GM10248 (cell line): ENCODE measurements around the gene FYN.

Source experiments
- CTCF ChIA-PET: fragments of 300-600 bp; sonication (Branson Sonifier 250); formaldehyde crosslinking; extraction: SDS; loops from one replicate; lab custom pipeline; 2021; ENCODE audit warnings: antibody characterized with exemption; lab: Yijun Ruan, JAX
- POLR2A ChIA-PET: fragments of 350-650 bp; sonication (Branson Sonifier 250); formaldehyde crosslinking; extraction: SDS; loops from one replicate; lab custom pipeline; 2020; ENCODE audit warnings: antibody characterized with exemption; lab: Yijun Ruan, JAX
- DNase-seq: peaks from one replicate; pipeline ENCODE4 v3.0.0; 2012; ENCODE audit errors: extremely low spot score
- CTCF ChIP-seq: IDR thresholded peaks from 2 replicates; pipeline ENCODE4 v1.5.1; 2012; ENCODE audit warnings: mild to moderate bottlenecking, low read depth; ENCODE audit errors: extremely low read depth, missing control alignments, control extremely low read depth

The FYN gene

GRCh38 chr6:111725446-111726112, 147.7 kb downstream of the FYN start:
- ChIA-PET POLR2A (no interaction called here), CTCF (interaction anchor here (0.9 to 4.6 kb wide), 9 partner anchors 10 to 317 kb away, joined by 3 to 27 read pairs (median 5); partner anchors contain the start of gene FYN)
- TF ChIP-seq CTCF: no peak
- DNase-seq: no peak

GRCh38 chr6:111724505-111724904, 148.7 kb downstream of the FYN start:
- ChIA-PET POLR2A (no interaction called here), CTCF (interaction anchor here (1.4 to 4.6 kb wide), 5 partner anchors 11 to 318 kb away, joined by 3 to 27 read pairs (median 6); partner anchors contain the start of gene FYN)
- no peak for TF ChIP-seq CTCF
- DNase-seq: peak; percentile 62

- POLR2A ChIA-PET: no interaction called here
- DNase-seq: no peak
- TF ChIP-seq CTCF: no peak
- CTCF ChIA-PET: interaction anchor here (1.4 to 4.6 kb wide), 4 partner anchors 12 to 319 kb away, joined by 5 to 27 read pairs (median 10); no protein-coding TSS in a partner anchor
Observed at GRCh38 chr6:111724039-111724438, 149.2 kb downstream of the FYN start.

GRCh38 chr6:111723412-111723970, 149.8 kb downstream of the FYN start:
- TF ChIP-seq CTCF: no peak
- DNase-seq: no peak
- POLR2A ChIA-PET: no interaction called here

GRCh38 chr6:111722179-111722731, 151.0 kb downstream of the FYN start:
- ChIA-PET POLR2A (no interaction called here), CTCF (interaction anchor here (0.7 to 2.9 kb wide), 16 partner anchors 9 to 321 kb away, joined by 3 to 14 read pairs (median 4); no protein-coding TSS in a partner anchor)
- DNase-seq: no peak
- TF ChIP-seq CTCF: no peak

More at GRCh38 chr6:111723412-111723970, 149.8 kb downstream of the FYN start:
- CTCF ChIA-PET: interaction anchor here (0.7 to 4.6 kb wide), 8 partner anchors 8 to 319 kb away, joined by 3 to 27 read pairs (median 5); no protein-coding TSS in a partner anchor

- peak; percentile 46 for TF ChIP-seq CTCF
- ChIA-PET CTCF (interaction anchor here (0.7 to 2.9 kb wide), 14 partner anchors 8 to 321 kb away, joined by 3 to 14 read pairs (median 4); no protein-coding TSS in a partner anchor), POLR2A (no interaction called here)
- peak; percentile 48 for DNase-seq
Observed at GRCh38 chr6:111721753-111722154, 151.5 kb downstream of the FYN start.
